Measurements from ENCODE around the gene RAPGEF1.

RAPGEF1 gene

GRCh38 chr9:131629226-131629500 is 110.7 kb downstream of the RAPGEF1 start:
- no peak for DNase-seq
- no peak for TF ChIP-seq POLR2A (IDR thresholded peaks at IDR 0.05; ENCODE audit: low read length)
- no peak for TF ChIP-seq GATA1 (IDR thresholded peaks at IDR 0.05; ENCODE audit: low read depth, low read length)

- no peak for TF ChIP-seq GATA1 (IDR thresholded peaks at IDR 0.05; ENCODE audit: low read depth, low read length)
- no peak for TF ChIP-seq POLR2A (IDR thresholded peaks at IDR 0.05; ENCODE audit: low read length)
- no peak for DNase-seq
These were observed 111.2 kb downstream of the RAPGEF1 start for GRCh38 chr9:131628459-131629225.

GRCh38 chr9:131627648-131628458 is 112.0 kb downstream of the RAPGEF1 start:
- DNase-seq: no peak

GRCh38 chr9:131627326-131627647 is 112.6 kb downstream of the RAPGEF1 start:
- no peak for DNase-seq
- TF ChIP-seq GATA1 (IDR thresholded peaks at IDR 0.05; ENCODE audit: low read depth, low read length): no peak
- no peak for TF ChIP-seq POLR2A (IDR thresholded peaks at IDR 0.05; ENCODE audit: low read length)

More at GRCh38 chr9:131627648-131628458, 112.0 kb downstream of the RAPGEF1 start:
- TF ChIP-seq POLR2A (IDR thresholded peaks at IDR 0.05; ENCODE audit: low read length) (no peak), GATA1 (IDR thresholded peaks at IDR 0.05; ENCODE audit: low read depth, low read length) (no peak)

GRCh38 chr9:131625790-131626670 is 113.8 kb downstream of the RAPGEF1 start:
- no peak for TF ChIP-seq GATA1 (IDR thresholded peaks at IDR 0.05; ENCODE audit: low read depth, low read length)
- TF ChIP-seq POLR2A (IDR thresholded peaks at IDR 0.05; ENCODE audit: low read length): no peak
- no peak for DNase-seq

- DNase-seq: no peak
These were observed 114.4 kb downstream of the RAPGEF1 start for GRCh38 chr9:131625508-131625787.

GRCh38 chr9:131624636-131625507 is 115.0 kb downstream of the RAPGEF1 start:
- TF ChIP-seq GATA1 (IDR thresholded peaks at IDR 0.05; ENCODE audit: low read depth, low read length): no peak
- TF ChIP-seq POLR2A (IDR thresholded peaks at IDR 0.05; ENCODE audit: low read length): no peak
- peak in 1 of 2 experiments; percentile 23 for DNase-seq

More at GRCh38 chr9:131625508-131625787, 114.4 kb downstream of the RAPGEF1 start:
- TF ChIP-seq GATA1 (IDR thresholded peaks at IDR 0.05; ENCODE audit: low read depth, low read length): no peak
- TF ChIP-seq POLR2A (IDR thresholded peaks at IDR 0.05; ENCODE audit: low read length): no peak

GRCh38 chr9:131623655-131624330 is 116.1 kb downstream of the RAPGEF1 start:
- DNase-seq: no peak
- TF ChIP-seq POLR2A (IDR thresholded peaks at IDR 0.05; ENCODE audit: low read length) (no peak), GATA1 (IDR thresholded peaks at IDR 0.05; ENCODE audit: low read depth, low read length) (no peak)

GRCh38 chr9:131622523-131622922 is 117.4 kb downstream of the RAPGEF1 start:
- TF ChIP-seq POLR2A (IDR thresholded peaks at IDR 0.05; ENCODE audit: low read length): no peak
- TF ChIP-seq GATA1 (IDR thresholded peaks at IDR 0.05; ENCODE audit: low read depth, low read length): no peak
- no peak for DNase-seq

- DNase-seq: no peak
These were observed 118.1 kb downstream of the RAPGEF1 start for GRCh38 chr9:131621551-131622358.

GRCh38 chr9:131620764-131621520 is 118.9 kb downstream of the RAPGEF1 start:
- no peak for DNase-seq
- TF ChIP-seq GATA1 (IDR thresholded peaks at IDR 0.05; ENCODE audit: low read depth, low read length): no peak
- TF ChIP-seq POLR2A (IDR thresholded peaks at IDR 0.05; ENCODE audit: low read length): no peak

More at GRCh38 chr9:131621551-131622358, 118.1 kb downstream of the RAPGEF1 start:
- TF ChIP-seq POLR2A (IDR thresholded peaks at IDR 0.05; ENCODE audit: low read length) (no peak), GATA1 (IDR thresholded peaks at IDR 0.05; ENCODE audit: low read depth, low read length) (no peak)
